PC-3 (cell line): Measurements from ENCODE around the gene TMEM255B.
"Not testable (repeated sequence)": the region's sequence is repeated elsewhere in the genome, so short reads cannot be mapped to it uniquely, and the experiment has no call there.

Experiments
- CTCF ChIP-seq: fragments of 300-600 bp; sonication (generic); conservative IDR thresholded peaks from 2 replicates; pipeline ENCODE4 v1.5.1; 2017; ENCODE audit warnings: antibody characterized with exemption, low read depth, mild to moderate bottlenecking, low read length
- EZH2phosphoT487 ChIP-seq: fragments of 300-600 bp; sonication (generic); IDR thresholded peaks from 2 replicates; pipeline ENCODE4 v1.6.1; 2018; ENCODE audit warnings: mild to moderate bottlenecking, antibody characterized with exemption, low read length, borderline replicate concordance

GRCh38 chr13:113789931-113790330 is 30.9 kb downstream of the TMEM255B start:
- TF ChIP-seq CTCF, EZH2phosphoT487: not testable (repeated sequence)
